ENCODE data around the gene ACTN1.
A peak's percentile ranks its signal among the peaks of the same experiment; 100 is the strongest.

Gene ACTN1

GRCh38 chr14:68932231-68932630, 46.9 kb downstream of the ACTN1 start:
- no peak for ATAC-seq

- ATAC-seq, result no peak
Observed at GRCh38 chr14:68931474-68932051, 47.5 kb downstream of the ACTN1 start.

- ATAC-seq, result no peak
Observed at GRCh38 chr14:68931063-68931462, 48.0 kb downstream of the ACTN1 start.

- ATAC-seq, result no peak
Observed at GRCh38 chr14:68929623-68930307, 49.3 kb downstream of the ACTN1 start.

- no peak for ATAC-seq
Observed at GRCh38 chr14:68928770-68929550, 50.1 kb downstream of the ACTN1 start.

- no peak for ATAC-seq
Observed at GRCh38 chr14:68927956-68928675, 51.0 kb downstream of the ACTN1 start.

- ATAC-seq, result no peak
Observed at GRCh38 chr14:68927089-68927488, 52.0 kb downstream of the ACTN1 start.

GRCh38 chr14:68926236-68926635, 52.9 kb downstream of the ACTN1 start:
- ATAC-seq, result no peak

GRCh38 chr14:68925373-68925772, 53.7 kb downstream of the ACTN1 start:
- ATAC-seq, result no peak

- no peak for ATAC-seq
Observed at GRCh38 chr14:68924186-68925158, 54.6 kb downstream of the ACTN1 start.

GRCh38 chr14:68922886-68923285, 56.2 kb downstream of the ACTN1 start:
- ATAC-seq, result no peak

GRCh38 chr14:68922201-68922621, 56.9 kb downstream of the ACTN1 start:
- no peak for ATAC-seq

GRCh38 chr14:68921666-68922065, 57.4 kb downstream of the ACTN1 start:
- no peak for ATAC-seq

- no peak for ATAC-seq
Observed at GRCh38 chr14:68921049-68921448, 58.1 kb downstream of the ACTN1 start.

GRCh38 chr14:68919129-68919927, 59.8 kb downstream of the ACTN1 start:
- ATAC-seq, result no peak

- no peak for ATAC-seq
Observed at GRCh38 chr14:68918612-68919011, 60.5 kb downstream of the ACTN1 start.

GRCh38 chr14:68916358-68916941, 62.7 kb downstream of the ACTN1 start:
- no peak for ATAC-seq

GRCh38 chr14:68913516-68913915, 65.6 kb downstream of the ACTN1 start:
- ATAC-seq, result no peak

GRCh38 chr14:68911594-68912227, 67.4 kb downstream of the ACTN1 start:
- ATAC-seq, result peak; percentile 85 to 91

GRCh38 chr14:68910540-68910939, 68.6 kb downstream of the ACTN1 start:
- peak; percentile 39 to 48 for ATAC-seq
